GM12874 (cell line): ENCODE measurements around the gene NAALADL2.

Experiments
- CTCF ChIP-seq: IDR thresholded peaks from 2 replicates; pipeline ENCODE4 v1.5.1; 2011; ENCODE audit warnings: low read depth, mild to moderate bottlenecking, control low read depth, low read length, moderate library complexity; ENCODE audit not compliant: insufficient read depth

Gene NAALADL2

GRCh38 chr3:175726228-175726627 is 867.1 kb downstream of the NAALADL2 start:
- no peak for TF ChIP-seq CTCF

- no peak for TF ChIP-seq CTCF
These were observed 869.4 kb downstream of the NAALADL2 start for GRCh38 chr3:175728566-175728965.

GRCh38 chr3:175729466-175729865 is 870.3 kb downstream of the NAALADL2 start:
- TF ChIP-seq CTCF = no peak

- no peak for TF ChIP-seq CTCF
These were observed 872.4 kb downstream of the NAALADL2 start for GRCh38 chr3:175731543-175731942.

GRCh38 chr3:175732017-175732416 is 872.9 kb downstream of the NAALADL2 start:
- TF ChIP-seq CTCF = no peak

GRCh38 chr3:175735866-175736265 is 876.7 kb downstream of the NAALADL2 start:
- TF ChIP-seq CTCF = no peak

- TF ChIP-seq CTCF = no peak
These were observed 878.8 kb downstream of the NAALADL2 start for GRCh38 chr3:175737646-175738572.
